Measurements from ENCODE around the gene BCL2L1.

The BCL2L1 gene

DNA sequence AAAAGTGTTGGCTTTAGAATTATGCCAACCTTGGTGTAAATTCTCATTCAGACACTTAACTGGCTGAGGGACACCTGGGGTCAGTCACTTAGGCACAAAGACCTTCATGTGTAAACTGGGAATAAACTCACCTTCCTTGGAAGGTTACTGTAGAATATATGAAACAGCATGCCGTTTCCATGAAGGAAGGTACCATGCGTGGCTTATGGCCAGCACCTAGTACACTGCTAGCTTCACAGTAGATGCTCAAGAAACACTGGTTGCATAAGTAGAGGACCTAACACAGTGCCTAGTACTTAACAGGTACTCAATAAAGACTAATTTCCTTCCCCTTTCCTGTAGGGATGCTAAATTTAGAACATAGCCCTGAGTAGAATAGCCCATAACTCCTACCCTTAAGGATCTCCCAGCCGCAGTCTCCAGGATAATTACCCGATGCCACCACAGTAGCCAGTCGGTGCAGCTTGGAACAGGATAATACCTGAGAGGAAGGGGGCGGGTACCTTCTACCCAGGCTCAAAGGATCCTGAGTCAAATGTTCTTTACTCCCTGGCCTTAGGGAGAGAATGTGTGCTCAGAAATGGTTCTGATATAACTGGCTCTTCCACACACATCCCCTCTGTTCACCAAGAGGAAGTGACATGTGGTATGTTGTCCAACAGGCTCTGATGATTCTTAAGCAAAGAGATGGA lies 3.6 kb downstream of the BCL2L1 start:
- no peak for TF ChIP-seq CTCF (IDR thresholded peaks at IDR 0.05; ENCODE audit: low read depth, low read length)
- peak overlapping the region in 1 of 2 donors; percentile 57 for H3K4me3 ChIP-seq (replicated peaks in 1 of 2; ENCODE audit: low read depth in 2 of 2, low read length in 2 of 2)
- no peak for DNase-seq (ENCODE audit: low read depth in 2 of 2)

DNA sequence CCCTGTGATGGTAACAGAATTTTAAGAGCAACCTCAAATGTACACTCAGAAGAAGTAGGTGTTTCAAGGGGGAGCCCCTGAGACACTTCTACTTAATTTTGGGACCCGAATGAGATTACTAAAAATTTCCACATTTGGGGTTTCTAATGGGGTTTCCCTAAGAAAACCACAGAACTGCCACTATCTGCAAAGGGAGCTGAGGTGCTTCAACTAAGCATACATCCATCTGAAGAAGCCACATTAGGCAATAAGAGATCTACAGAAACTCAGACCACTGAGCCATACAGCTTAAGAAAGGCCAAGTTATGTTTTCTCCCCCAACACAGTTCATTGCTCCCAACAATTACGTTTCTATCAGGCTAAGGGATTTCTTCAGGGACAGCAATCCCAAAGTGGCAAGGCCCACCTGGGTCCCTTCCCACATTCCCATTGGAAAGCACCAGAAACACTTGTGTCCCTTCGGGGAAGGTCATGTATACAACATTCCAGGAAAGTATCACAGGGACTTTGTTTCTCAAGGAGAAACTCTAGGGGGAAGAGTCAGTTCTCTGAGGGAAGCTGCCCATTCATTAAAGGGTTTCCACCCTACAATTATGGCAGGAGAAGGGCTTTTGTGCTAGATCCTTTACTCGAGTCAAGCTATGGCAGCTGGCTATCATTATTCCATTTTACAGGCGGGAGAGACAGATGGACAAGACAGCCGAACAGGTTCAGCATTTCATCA lies 5.0 kb downstream of the BCL2L1 start:
- DNase-seq (ENCODE audit: low read depth in 2 of 2) = no peak
- no peak for TF ChIP-seq CTCF (IDR thresholded peaks at IDR 0.05; ENCODE audit: low read depth, low read length)
- peak overlapping the region in 1 of 2 donors; percentile 33 for H3K4me3 ChIP-seq (replicated peaks in 1 of 2; ENCODE audit: low read depth in 2 of 2, low read length in 2 of 2)

GRCh38 chr20:31716818-31717477 lies 5.7 kb downstream of the BCL2L1 start:
- no peak for DNase-seq (ENCODE audit: low read depth in 2 of 2)
- peak overlapping the region in 1 of 2 donors; percentile 33 for H3K4me3 ChIP-seq (replicated peaks in 1 of 2; ENCODE audit: low read depth in 2 of 2, low read length in 2 of 2)
- no peak for TF ChIP-seq CTCF (IDR thresholded peaks at IDR 0.05; ENCODE audit: low read depth, low read length)

DNA sequence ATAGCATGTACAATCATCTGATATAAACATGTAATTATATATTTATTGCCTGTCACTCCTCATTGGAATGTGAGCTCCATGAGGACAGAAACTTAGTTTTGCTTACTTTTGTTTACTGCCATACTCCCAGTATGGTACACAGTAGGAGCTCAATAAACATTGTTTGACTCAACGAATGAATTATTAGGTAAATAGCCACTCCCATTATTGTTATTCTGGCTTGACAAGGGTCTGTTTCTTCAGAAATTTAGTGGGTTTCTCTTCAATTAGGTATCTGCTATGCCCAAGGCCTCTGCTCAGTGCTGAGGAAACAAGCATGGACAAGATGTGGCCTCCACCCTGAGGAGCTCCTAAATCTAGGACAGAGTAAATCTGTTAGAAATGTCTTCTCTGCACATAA lies 6.3 kb downstream of the BCL2L1 start:
- H3K4me3 ChIP-seq (replicated peaks in 1 of 2; ENCODE audit: low read depth in 2 of 2, low read length in 2 of 2) = no peak overlapping the region
- TF ChIP-seq CTCF (IDR thresholded peaks at IDR 0.05; ENCODE audit: low read depth, low read length) = no peak
- no peak for DNase-seq (ENCODE audit: low read depth in 2 of 2)

DNA sequence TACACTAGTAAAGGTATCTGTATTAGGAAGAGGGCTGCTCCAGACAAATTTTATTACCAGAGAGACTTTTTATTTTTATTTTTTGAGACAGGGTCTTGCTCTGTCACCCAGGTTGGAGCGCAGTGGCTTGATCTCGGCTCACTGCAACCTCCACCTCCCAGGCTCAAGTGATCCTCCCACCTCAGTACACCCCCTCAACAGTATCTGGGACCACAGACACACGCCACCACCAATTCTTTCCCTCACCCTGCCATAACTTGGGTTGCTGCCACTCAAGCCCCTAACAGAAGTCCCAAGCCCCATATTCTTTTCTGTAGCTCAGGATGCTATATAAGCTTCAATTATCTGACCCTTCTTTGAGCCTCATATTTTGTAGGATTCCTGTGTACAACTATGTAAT lies 6.9 kb downstream of the BCL2L1 start:
- H3K4me3 ChIP-seq (replicated peaks in 1 of 2; ENCODE audit: low read depth in 2 of 2, low read length in 2 of 2) = no peak overlapping the region
- no peak for DNase-seq (ENCODE audit: low read depth in 2 of 2)
- TF ChIP-seq CTCF (IDR thresholded peaks at IDR 0.05; ENCODE audit: low read depth, low read length) = no peak

- DNase-seq (ENCODE audit: low read depth in 2 of 2) = peak; percentile 92 to 97
- peak overlapping the region in 1 of 2 donors; percentile 24 for H3K4me3 ChIP-seq (replicated peaks in 1 of 2; ENCODE audit: low read depth in 2 of 2, low read length in 2 of 2)
- TF ChIP-seq CTCF (IDR thresholded peaks at IDR 0.05; ENCODE audit: low read depth, low read length) = no peak
These were observed 9.1 kb downstream of the BCL2L1 start for GRCh38 chr20:31713312-31714273.

Data from cardiac fibroblast (primary cell).